ENCODE data around the gene CREB5. TPM values are rescaled to one million over a fixed set of nuclear protein-coding genes. Genes with fewer than 3 reads are reported as not detected.

CREB5 gene
- total and polyA plus RNA-seq, 10 donors, result 0.88 to 56.8 (median 23.5) TPM

DNA sequence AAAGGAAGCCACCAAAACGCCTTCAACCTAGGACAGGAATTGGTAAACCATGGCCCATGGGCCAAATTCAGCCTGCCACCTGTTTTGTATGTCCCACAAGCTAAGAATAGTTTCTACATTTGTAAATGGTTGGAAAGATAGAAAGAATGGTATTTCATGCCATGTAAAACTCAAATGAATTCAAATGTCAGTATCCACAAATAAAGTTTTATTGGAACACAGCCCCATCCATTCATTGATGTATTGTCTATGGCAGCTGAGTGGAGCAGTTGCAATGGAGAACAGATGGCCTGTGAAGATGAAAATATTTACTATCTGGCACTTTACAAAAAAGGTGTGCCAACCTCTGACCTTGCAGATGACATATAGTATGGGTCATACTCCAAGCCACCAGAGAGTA, 236.9 kb downstream of the CREB5 start:
- TF ChIP-seq, protein P1, sequence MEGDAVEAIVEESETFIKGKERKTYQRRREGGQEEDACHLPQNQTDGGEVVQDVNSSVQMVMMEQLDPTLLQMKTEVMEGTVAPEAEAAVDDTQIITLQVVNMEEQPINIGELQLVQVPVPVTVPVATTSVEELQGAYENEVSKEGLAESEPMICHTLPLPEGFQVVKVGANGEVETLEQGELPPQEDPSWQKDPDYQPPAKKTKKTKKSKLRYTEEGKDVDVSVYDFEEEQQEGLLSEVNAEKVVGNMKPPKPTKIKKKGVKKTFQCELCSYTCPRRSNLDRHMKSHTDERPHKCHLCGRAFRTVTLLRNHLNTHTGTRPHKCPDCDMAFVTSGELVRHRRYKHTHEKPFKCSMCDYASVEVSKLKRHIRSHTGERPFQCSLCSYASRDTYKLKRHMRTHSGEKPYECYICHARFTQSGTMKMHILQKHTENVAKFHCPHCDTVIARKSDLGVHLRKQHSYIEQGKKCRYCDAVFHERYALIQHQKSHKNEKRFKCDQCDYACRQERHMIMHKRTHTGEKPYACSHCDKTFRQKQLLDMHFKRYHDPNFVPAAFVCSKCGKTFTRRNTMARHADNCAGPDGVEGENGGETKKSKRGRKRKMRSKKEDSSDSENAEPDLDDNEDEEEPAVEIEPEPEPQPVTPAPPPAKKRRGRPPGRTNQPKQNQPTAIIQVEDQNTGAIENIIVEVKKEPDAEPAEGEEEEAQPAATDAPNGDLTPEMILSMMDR (IDR thresholded peaks at IDR 0.05 in 8 of 11, conservative IDR thresholded peaks at IDR 0.05 in 3 of 11), result no peak
- TF ChIP-seq POLR2AphosphoS5 (IDR thresholded peaks at IDR 0.05) (no peak), POLR2A (IDR thresholded peaks at IDR 0.05) (no peak)
- Histone ChIP-seq H3K27me3 (replicated peaks in 1 of 7) (peaks cover 0 to 5% (median 0%) of the 10 kb centered on the region in 7 donors), H3K4me3 (no peak overlapping the region), H3K36me3 (no peaks in the 10 kb centered on the region), H3K9me3 (no peaks in the 10 kb centered on the region), H3K4me1 (no peaks in the 10 kb centered on the region), H3K27ac (no peak overlapping the region)
- WGBS, 5 donors, result 50 to 84% (median 65%) methylated on average over 1 of the region's 1 CpG
- DNase-seq, result no peak
- intact Hi-C loops (cut with DNase I; ENCODE audit: low total_unique reads), result no loop called here

DNA sequence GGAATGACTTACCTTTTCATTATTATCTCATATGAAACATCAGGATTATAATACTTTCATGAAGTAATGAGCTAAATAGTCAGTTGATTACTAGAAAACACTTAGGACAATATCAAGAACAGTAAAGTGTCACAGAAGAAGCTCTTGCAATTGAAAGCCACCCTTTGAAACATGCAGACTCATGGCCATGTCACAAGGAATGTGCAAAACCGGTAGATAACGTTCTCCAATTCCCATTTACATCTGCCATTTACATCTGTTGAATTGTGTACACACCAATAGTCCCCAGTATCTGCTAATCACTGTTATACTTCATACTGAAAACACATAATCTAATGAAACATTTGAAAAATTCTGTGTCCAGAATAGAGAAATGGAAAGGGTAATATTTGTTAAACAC, 237.5 kb downstream of the CREB5 start:
- TF ChIP-seq POLR2AphosphoS5 (IDR thresholded peaks at IDR 0.05), result no peak
- TF ChIP-seq, protein P1 (IDR thresholded peaks at IDR 0.05 in 8 of 11, conservative IDR thresholded peaks at IDR 0.05 in 3 of 11), result no peak
- TF ChIP-seq POLR2A (IDR thresholded peaks at IDR 0.05), result no peak
- peaks cover 0 to 5% (median 0%) of the 10 kb centered on the region in 7 donors for H3K27me3 ChIP-seq (replicated peaks in 1 of 7)

DNA sequence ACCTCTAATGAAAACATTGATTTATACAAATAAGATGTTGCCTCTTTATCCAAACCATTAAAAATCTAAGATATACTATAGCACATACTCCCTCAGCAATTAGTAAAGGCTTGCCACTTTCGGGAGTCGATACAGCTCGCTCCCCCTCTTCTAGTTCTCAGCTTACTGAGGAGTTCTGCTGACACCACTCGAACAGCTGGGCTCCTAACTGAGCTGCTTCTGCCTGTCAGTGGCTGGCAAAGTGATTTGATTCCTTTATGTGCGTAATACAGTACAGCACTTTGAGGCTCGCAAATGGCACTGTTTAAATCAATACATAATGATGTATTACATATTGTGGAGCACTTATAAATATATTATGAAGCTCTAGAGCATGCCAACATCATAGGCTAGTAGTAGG, 241.8 kb downstream of the CREB5 start:
- TF ChIP-seq, protein P1 (IDR thresholded peaks at IDR 0.05 in 8 of 11, conservative IDR thresholded peaks at IDR 0.05 in 3 of 11), result no peak
- TF ChIP-seq POLR2AphosphoS5 (IDR thresholded peaks at IDR 0.05) (no peak), POLR2A (IDR thresholded peaks at IDR 0.05) (no peak)
- intact Hi-C loops (cut with DNase I; ENCODE audit: low total_unique reads), result no loop called here
- DNase-seq, result no peak
- Histone ChIP-seq H3K27me3 (replicated peaks in 1 of 7) (peaks cover 0 to 5% (median 0%) of the 10 kb centered on the region in 7 donors), H3K36me3 (no peaks in the 10 kb centered on the region), H3K27ac (no peak overlapping the region), H3K9me3 (peaks cover 0 to 3% (median 0%) of the 10 kb centered on the region in 8 donors), H3K4me3 (no peak overlapping the region), H3K4me1 (no peaks in the 10 kb centered on the region)
- WGBS, 5 donors, result 87 to 90% (median 88%) methylated on average over 6 of the region's 6 CpGs

More for the DNA sequence above, 237.5 kb downstream of the CREB5 start:
- intact Hi-C loops (cut with DNase I; ENCODE audit: low total_unique reads), result no loop called here
- WGBS, 5 donors, result 85 to 97% (median 92%) methylated on average over 2 of the region's 2 CpGs
- no peaks in the 10 kb centered on the region for H3K9me3 ChIP-seq
- H3K4me1 ChIP-seq, result no peaks in the 10 kb centered on the region
- H3K27ac ChIP-seq, result no peak overlapping the region
- no peak for DNase-seq
- H3K4me3 ChIP-seq, result no peak overlapping the region
- H3K36me3 ChIP-seq, result no peaks in the 10 kb centered on the region

DNA sequence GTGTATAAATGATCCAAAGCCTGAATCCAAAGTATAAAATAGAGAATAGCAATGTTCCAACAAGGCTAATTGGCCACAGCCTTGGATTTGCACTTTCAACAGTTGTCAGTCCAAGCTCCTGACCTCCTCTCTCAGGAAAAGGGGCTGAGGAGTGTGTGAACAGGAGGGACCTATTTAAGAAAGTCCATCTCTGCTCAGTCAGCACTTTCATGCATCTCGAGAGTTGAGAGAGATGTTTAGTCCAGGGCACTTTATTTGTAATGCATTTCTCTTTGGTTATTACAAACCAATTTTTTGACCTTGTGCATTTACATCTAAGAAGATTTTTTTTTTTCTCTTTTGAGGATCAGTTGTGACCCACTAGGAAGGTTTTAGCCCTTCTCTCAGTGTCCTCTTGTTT, 244.2 kb downstream of the CREB5 start:
- peaks cover 0 to 25% (median 18%) of the 10 kb centered on the region in 8 donors for H3K9me3 ChIP-seq
- H3K36me3 ChIP-seq, result no peaks in the 10 kb centered on the region
- no peak overlapping the region for H3K4me3 ChIP-seq
- TF ChIP-seq POLR2AphosphoS5 (IDR thresholded peaks at IDR 0.05) (no peak), POLR2A (IDR thresholded peaks at IDR 0.05) (no peak)
- TF ChIP-seq, protein P1 (IDR thresholded peaks at IDR 0.05 in 8 of 11, conservative IDR thresholded peaks at IDR 0.05 in 3 of 11), result no peak
- H3K4me1 ChIP-seq, result no peaks in the 10 kb centered on the region
- WGBS, 5 donors, result 80 to 90% (median 82%) methylated on average over 1 of the region's 1 CpG
- intact Hi-C loops (cut with DNase I; ENCODE audit: low total_unique reads), result no loop called here
- peaks cover 0 to 5% (median 0%) of the 10 kb centered on the region in 7 donors for H3K27me3 ChIP-seq (replicated peaks in 1 of 7)
- DNase-seq, result no peak
- H3K27ac ChIP-seq, result no peak overlapping the region

Data from spleen (tissue), 11 donors.